Loucy (cell line): ENCODE measurements around the gene UMODL1.

Source experiments
- EZH2phosphoT487 ChIP-seq: fragments of 200-600 bp; IDR thresholded peaks from 2 replicates; pipeline ENCODE4 v1.6.1; 2018; ENCODE audit warnings: antibody characterized with exemption, mild to moderate bottlenecking, moderate library complexity, borderline replicate concordance
- TF ChIP-seq, protein P1 (sequence below): fragments of 200-600 bp; sonication (generic); conservative IDR thresholded peaks from 2 replicates; pipeline ENCODE4 v1.5.1; 2014; ENCODE audit warnings: mild to moderate bottlenecking, antibody characterized with exemption, low read length

DNA sequence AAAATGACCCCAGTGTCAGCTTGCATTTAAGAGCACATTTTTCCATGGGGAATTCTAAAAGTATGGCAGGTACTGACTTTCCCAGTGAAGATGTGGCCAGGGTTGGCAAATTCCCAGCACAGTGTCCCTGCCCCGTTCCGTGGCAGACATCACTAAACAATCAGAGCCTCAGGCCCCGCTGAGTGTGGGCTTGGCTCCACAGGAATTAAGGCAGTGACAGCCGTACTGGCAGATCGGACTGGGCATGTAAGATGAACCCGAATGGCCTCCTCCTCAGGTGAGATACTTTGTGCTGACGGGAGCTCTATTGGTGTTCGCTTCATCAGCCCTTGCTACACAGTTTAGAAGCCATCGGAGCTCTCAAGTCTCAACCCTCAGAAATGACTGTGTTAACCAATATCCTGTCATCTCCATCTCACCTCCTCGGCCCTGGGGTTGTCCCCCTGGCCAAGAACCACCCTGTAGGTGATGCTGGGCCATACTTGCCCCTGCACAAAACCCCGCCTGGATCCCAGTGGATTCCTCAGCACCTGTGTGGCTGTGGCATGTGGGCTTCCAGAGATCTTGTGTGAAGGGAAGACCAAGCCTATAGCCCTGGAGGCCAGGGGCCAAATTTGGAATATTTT is 118.9 kb downstream of the UMODL1 start:
- TF ChIP-seq, protein P1, sequence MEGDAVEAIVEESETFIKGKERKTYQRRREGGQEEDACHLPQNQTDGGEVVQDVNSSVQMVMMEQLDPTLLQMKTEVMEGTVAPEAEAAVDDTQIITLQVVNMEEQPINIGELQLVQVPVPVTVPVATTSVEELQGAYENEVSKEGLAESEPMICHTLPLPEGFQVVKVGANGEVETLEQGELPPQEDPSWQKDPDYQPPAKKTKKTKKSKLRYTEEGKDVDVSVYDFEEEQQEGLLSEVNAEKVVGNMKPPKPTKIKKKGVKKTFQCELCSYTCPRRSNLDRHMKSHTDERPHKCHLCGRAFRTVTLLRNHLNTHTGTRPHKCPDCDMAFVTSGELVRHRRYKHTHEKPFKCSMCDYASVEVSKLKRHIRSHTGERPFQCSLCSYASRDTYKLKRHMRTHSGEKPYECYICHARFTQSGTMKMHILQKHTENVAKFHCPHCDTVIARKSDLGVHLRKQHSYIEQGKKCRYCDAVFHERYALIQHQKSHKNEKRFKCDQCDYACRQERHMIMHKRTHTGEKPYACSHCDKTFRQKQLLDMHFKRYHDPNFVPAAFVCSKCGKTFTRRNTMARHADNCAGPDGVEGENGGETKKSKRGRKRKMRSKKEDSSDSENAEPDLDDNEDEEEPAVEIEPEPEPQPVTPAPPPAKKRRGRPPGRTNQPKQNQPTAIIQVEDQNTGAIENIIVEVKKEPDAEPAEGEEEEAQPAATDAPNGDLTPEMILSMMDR = no peak
- TF ChIP-seq EZH2phosphoT487 = no peak
